IPS DF 4.7 (cell line): ENCODE measurements around the gene ST6GALNAC1.

Experiments used
- DNase-seq: peaks from one replicate; pipeline ENCODE4 v3.0.0-alpha.2; 2013; ENCODE audit warnings: low spot score; ENCODE audit errors: extremely low read depth

Gene ST6GALNAC1

DNA sequence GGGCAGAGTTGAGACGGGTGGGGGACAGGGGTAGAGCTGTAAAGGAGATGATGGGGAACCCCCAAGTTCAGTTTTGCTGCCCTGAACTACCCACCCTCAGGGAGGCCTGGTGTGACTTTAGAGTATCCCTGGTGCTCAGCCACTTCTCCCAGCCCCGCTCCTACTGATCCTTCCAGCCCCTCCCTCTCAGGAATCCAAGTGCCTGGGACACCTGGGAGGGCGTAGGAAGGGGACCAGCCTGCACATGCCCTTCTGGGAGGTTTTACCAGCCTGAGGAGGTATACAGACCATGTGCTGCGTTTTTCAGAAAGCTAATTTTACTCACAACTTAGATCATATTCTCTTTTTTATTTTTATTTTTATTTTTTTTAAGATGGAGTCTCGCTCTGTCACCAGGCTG is 62.0 kb downstream of the ST6GALNAC1 start:
- no peak for DNase-seq

DNA sequence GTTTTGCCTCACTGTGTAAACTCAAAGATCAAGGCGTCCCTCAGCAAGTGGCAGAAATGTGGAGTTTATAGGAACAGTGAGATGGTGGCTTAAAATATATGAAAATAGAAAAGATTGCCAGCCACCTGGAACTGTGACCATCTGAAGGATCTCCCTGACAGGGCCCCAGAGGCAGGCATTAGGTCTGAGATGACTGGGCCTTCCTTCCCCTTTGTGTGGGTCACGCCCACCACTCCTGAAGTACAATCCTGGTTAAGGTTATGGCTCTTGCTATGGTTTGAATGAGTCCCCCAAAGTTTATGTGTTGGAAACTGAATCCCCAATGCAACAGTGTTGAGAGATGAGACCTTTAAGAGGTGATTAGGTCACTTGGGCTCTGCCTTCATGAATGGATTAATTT is 64.3 kb downstream of the ST6GALNAC1 start:
- DNase-seq = no peak

DNA sequence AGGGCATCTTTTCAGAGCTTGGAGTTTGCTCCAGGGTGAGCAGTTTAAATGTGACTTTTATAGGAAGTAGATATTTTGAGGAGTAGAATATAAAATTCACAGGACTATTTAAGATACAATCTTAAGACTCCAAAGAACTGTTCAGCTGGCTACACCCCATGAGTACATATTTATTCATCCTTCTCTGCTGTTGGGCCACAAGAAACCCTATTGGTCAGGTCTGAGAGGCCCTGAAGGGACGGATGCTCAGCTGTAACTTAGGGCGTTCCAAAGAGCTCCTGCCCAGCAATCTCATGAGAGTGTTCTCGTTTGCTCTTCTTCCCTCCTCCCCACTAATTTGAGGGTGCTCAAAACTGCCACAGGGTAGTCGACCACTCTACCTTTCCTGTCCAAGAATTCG is 65.2 kb downstream of the ST6GALNAC1 start:
- no peak for DNase-seq

DNA sequence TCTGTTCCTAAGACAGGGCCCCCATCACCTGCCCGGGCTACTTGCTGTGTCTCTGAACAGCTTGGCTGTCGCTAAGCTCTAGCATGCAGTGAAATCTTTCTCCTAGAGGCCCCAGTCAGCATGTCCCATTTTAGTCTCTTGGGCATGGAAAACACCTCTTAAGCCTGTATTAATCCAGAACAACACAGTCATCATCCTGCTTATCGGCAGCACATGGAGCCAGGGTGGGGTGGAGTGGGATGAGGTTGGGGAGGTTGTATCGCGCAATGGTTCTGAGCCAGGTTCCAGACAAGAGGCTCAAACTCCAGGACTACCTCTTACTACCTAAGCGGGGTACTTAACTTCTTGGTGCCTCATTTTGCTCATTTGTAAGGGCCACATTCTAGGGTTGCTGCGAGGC is 65.7 kb downstream of the ST6GALNAC1 start:
- DNase-seq = no peak

DNA sequence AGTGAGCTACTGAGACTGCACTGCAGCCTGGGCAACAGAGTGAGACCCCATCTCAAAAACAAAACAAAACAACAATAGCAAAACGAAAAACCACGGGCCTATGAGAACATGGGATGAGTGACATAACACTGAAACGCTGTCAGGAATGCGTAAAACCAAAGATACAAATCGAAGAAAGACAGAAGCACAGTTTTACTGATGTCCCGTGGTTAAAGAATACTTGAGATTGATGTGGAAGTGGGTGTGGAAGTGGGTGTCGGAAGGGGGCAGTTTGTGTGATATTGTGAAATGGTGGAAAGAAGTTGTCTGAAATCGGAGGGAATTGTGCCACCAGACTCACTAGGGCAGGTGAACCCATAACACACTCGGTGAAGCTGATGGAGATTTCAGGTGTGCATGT is 67.4 kb downstream of the ST6GALNAC1 start:
- DNase-seq = no peak

DNA sequence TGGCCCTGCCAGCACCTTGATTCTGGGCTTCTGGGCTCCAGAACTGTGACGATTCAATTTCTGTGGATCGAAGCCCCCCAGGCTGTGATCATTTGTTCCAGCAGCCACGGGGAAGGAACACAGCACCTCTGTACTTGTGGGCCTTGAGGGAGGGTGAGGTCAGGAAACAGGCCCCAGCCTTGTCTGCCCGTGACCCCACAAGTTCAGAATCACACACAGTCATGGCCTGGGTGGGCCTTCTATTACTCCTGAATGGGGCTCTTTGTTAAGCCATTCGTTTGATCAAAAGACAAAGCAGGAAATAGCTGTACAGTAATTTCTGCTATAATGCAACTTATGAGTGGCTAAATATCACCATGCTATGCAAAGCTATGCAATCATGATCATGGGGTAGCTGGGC is 68.0 kb downstream of the ST6GALNAC1 start:
- DNase-seq = no peak
